Ishikawa (cell line): ENCODE measurements around the gene CACNB2.

Source experiments
- FOXM1 ChIP-seq: IDR thresholded peaks from 2 replicates; pipeline ENCODE4 v1.6.1; 2012; ENCODE audit warnings: low read depth, borderline replicate concordance
- TAF1 ChIP-seq: IDR thresholded peaks from 2 replicates; pipeline ENCODE4 v1.6.1; 2012; ENCODE audit warnings: low read depth, mild to moderate bottlenecking
- TF ChIP-seq, protein P1 (sequence below): IDR thresholded peaks from 2 replicates; pipeline ENCODE4 v1.6.1; 2012; ENCODE audit warnings: low read depth, mild to moderate bottlenecking

DNA sequence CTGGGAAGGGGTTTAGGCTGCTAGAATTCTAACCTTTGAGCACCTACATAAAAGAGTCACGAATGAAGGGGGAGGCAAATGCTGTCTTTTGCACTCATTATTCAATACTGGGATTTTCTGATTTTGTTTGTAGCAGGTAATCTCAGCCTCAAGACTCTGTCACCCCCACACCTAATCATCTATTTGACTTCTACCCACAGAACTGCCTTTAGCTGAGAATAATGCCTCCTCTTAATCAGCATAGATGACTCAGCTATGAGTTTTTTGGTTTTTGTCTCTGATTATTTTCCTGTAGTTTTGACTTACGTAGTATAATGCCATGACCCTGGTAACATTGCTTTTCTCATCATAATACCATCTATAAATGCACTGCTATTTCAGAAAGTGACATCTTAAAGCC is 42.7 kb upstream of the CACNB2 start:
- TF ChIP-seq TAF1: no peak
- TF ChIP-seq, protein P1, sequence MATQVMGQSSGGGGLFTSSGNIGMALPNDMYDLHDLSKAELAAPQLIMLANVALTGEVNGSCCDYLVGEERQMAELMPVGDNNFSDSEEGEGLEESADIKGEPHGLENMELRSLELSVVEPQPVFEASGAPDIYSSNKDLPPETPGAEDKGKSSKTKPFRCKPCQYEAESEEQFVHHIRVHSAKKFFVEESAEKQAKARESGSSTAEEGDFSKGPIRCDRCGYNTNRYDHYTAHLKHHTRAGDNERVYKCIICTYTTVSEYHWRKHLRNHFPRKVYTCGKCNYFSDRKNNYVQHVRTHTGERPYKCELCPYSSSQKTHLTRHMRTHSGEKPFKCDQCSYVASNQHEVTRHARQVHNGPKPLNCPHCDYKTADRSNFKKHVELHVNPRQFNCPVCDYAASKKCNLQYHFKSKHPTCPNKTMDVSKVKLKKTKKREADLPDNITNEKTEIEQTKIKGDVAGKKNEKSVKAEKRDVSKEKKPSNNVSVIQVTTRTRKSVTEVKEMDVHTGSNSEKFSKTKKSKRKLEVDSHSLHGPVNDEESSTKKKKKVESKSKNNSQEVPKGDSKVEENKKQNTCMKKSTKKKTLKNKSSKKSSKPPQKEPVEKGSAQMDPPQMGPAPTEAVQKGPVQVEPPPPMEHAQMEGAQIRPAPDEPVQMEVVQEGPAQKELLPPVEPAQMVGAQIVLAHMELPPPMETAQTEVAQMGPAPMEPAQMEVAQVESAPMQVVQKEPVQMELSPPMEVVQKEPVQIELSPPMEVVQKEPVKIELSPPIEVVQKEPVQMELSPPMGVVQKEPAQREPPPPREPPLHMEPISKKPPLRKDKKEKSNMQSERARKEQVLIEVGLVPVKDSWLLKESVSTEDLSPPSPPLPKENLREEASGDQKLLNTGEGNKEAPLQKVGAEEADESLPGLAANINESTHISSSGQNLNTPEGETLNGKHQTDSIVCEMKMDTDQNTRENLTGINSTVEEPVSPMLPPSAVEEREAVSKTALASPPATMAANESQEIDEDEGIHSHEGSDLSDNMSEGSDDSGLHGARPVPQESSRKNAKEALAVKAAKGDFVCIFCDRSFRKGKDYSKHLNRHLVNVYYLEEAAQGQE: no peak
- no peak for TF ChIP-seq FOXM1
